SJCRH30 (cell line): ENCODE data around the gene DUOX2. TPM values are rescaled to one million over a fixed set of nuclear protein-coding genes. Genes with fewer than 3 reads are reported as not detected.

ENCODE experiments used
- DNase-seq, 2 experiments: peaks; one replicate each; pipeline ENCODE4 v3.0.0-alpha.2; 2015 to 2020
- H3K27ac ChIP-seq: fragments of 250-450 bp; sonication (Bioruptor Pico); 2 replicates; pipeline ENCODE4 v1.5.1; 2020; ENCODE audit warnings: mild to moderate bottlenecking, moderate library complexity
- H3K27me3 ChIP-seq: fragments of 250-450 bp; sonication (Bioruptor Pico); 2 replicates; pipeline ENCODE4 v1.5.1; 2020; ENCODE audit warnings: mild to moderate bottlenecking, moderate library complexity
- H3K36me3 ChIP-seq: fragments of 250-450 bp; sonication (Bioruptor Pico); 2 replicates; pipeline ENCODE4 v1.5.1; 2020; ENCODE audit warnings: mild to moderate bottlenecking, moderate library complexity
- H3K4me1 ChIP-seq: fragments of 250-450 bp; sonication (Bioruptor Pico); 2 replicates; pipeline ENCODE4 v1.5.1; 2020; ENCODE audit warnings: mild to moderate bottlenecking, moderate library complexity
- H3K4me3 ChIP-seq: fragments of 250-450 bp; sonication (Bioruptor Pico); 2 replicates; pipeline ENCODE4 v1.5.1; 2020; ENCODE audit warnings: mild to moderate bottlenecking, moderate library complexity
- H3K9me3 ChIP-seq: fragments of 250-450 bp; sonication (Bioruptor Pico); replicated peaks from 2 replicates; pipeline ENCODE4 v1.5.1; 2020; ENCODE audit warnings: mild to moderate bottlenecking, moderate library complexity
- total RNA-seq: library from RNA; depleted of rRNA; stranded (reverse); fragments of >200 nt; shearing (Covaris generic); gene quantifications from 2 replicates; pipeline ENCODE4 v1.2.3, GENCODE V29; 2014; rRNA removed

The DUOX2 gene
- not detected in 2 replicates for total RNA-seq

DNA sequence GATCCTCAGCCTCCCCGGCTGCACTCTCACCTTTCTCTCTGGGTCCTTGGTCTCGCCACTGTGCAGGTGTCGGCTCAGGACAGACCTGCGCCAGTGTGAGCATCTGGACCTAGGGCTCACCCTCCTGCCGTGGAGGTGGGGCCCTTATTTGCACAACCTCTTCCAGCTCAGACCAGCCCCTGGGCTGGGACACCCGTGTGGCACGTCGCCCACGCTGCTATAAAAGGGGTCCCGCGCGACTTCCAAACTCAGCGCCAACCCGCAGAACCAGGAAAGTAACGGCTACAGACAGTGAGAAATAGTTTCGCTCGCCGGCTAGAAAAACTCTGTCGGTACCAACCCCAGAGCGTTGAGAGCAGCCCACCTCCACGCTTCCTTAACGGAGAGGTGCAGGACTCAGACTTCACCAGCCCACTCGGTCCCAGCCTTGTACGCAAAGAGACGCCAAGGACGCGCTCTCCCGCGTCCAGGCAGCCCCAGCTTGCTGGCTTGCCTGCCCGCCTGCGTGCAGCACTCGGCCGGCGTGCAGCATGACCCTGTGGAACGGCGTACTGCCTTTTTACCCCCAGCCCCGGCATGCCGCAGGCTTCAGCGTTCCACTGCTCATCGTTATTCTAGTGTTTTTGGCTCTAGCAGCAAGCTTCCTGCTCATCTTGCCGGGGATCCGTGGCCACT lies at the start of gene DUOX2, which contains the start of gene DUOXA2:
Gene DUOX2 (minus strand): TSS at position 97 of the 675 bp plus-strand sequence. CDS start 761 bp downstream, outside the sequence.
Gene DUOXA2 (plus strand): TSS at position 251 of the 675 bp plus-strand sequence. CDS start 280 bp downstream, at position 531.
- Histone ChIP-seq H3K4me3 (no peak within 1 kb of the TSS), H3K27ac (no peak within 1 kb of the TSS), H3K27me3 (no peaks in the 10 kb centered on the region; the same call in 1 of the 2 replicates), H3K9me3 (no peaks in the 10 kb centered on the region), H3K4me1 (no peaks in the 10 kb centered on the region), H3K36me3 (no peaks in the 10 kb centered on the region)
- DNase-seq: no peak

DNA sequence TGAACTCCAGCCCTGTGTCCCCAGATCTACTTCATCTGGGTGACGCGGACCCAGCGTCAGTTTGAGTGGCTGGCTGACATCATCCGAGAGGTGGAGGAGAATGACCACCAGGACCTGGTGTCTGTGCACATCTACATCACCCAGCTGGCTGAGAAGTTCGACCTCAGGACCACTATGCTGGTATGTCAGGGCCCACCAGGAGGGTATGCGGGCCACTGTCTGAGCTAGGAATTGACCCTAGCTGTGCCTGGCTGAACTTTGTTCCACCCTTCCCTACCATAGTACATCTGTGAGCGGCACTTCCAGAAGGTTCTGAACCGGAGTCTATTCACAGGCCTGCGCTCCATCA lies 49.5 kb upstream of the DUOX2 start:
- H3K9me3 ChIP-seq: no peaks in the 10 kb centered on the region
- no peak for DNase-seq
- no peaks in the 10 kb centered on the region for H3K36me3 ChIP-seq
- H3K4me1 ChIP-seq: peaks cover 5% of the 10 kb centered on the region
- H3K27me3 ChIP-seq: no peaks in the 10 kb centered on the region
- H3K4me3 ChIP-seq: no peak overlapping the region
- no peak overlapping the region for H3K27ac ChIP-seq

DNA sequence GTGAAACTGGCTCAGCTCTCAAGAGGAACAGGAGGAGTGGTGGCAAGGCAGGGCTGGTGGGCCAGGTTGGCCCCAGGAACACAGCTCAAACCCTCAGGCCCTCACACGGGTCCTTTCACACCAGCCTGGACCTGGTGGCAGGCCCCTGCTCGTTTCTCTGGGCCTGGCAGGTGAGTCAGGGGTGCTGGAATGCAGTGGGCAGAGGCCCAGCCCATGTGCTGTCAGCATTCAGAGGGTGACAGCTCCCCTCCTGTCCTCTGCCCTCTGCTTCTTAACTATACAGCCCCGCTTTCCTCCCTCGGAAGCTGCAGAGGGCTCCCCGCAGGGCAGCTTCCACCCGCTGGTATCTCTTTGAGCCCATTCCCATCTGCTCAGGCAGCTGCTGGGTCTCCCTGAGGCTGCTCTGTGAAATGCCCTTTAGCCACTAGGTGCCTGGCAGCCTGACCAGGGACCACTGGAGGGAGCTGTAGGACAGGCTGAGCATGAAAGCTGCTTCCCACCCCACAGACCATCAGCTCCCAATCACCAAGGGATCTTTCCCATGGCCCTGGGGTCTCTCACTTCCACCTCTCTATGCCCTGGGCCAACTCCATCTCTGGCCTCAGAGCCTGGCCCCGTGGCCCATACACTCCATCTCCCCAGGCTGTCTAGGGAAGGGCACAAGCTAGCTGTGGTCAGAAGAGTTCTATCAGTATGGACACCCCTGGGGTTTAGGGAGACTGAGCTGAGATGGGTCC lies 49.0 kb upstream of the DUOX2 start:
- Histone ChIP-seq H3K27ac (no peak overlapping the region), H3K9me3 (no peaks in the 10 kb centered on the region), H3K4me1 (peaks cover 5% of the 10 kb centered on the region), H3K4me3 (no peak overlapping the region), H3K27me3 (no peaks in the 10 kb centered on the region), H3K36me3 (no peaks in the 10 kb centered on the region)
- peak; percentile 91 to 95 for DNase-seq

DNA sequence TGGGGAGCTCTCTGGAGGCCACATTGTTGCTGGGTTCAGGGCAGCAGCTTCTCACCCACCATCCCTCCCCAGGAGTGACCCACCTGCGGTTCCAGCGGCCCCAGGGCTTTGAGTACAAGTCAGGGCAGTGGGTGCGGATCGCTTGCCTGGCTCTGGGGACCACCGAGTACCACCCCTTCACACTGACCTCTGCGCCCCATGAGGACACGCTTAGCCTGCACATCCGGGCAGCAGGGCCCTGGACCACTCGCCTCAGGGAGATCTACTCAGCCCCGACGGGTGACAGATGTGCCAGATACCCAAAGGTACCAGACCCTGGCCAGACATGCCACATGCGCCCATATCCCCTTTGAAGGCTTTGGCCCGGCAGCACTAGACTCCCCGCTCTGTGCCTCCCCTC lies 47.7 kb upstream of the DUOX2 start:
- Histone ChIP-seq H3K27me3 (no peaks in the 10 kb centered on the region), H3K27ac (no peak overlapping the region), H3K4me1 (peaks cover 5% of the 10 kb centered on the region), H3K9me3 (no peaks in the 10 kb centered on the region), H3K36me3 (no peaks in the 10 kb centered on the region), H3K4me3 (no peak overlapping the region)
- no peak for DNase-seq

DNA sequence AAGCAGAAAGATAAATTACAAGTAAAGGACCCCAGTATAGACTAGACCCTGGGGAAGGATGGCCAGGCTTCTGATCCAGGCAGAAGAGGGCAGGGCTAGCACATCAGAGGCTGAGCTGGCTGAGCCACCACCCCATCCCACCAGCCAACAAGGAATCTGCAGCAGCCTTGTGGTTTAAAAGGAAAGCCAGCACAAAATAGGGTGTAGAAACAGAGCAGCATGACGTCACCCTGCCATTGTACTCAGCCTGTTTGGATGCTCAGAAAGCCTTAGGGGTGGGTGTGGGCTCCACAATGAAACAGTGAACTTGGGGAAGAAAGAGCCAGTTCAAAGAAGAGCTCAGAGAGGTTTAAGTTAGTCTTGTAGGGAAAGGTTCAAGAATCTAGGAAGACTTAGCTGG lies 44.0 kb upstream of the DUOX2 start:
- Histone ChIP-seq H3K27me3 (no peaks in the 10 kb centered on the region), H3K9me3 (no peaks in the 10 kb centered on the region), H3K27ac (no peak overlapping the region), H3K4me3 (no peak overlapping the region), H3K4me1 (peaks cover 5% of the 10 kb centered on the region), H3K36me3 (no peaks in the 10 kb centered on the region)
- peak; percentile 66 to 72 for DNase-seq

DNA sequence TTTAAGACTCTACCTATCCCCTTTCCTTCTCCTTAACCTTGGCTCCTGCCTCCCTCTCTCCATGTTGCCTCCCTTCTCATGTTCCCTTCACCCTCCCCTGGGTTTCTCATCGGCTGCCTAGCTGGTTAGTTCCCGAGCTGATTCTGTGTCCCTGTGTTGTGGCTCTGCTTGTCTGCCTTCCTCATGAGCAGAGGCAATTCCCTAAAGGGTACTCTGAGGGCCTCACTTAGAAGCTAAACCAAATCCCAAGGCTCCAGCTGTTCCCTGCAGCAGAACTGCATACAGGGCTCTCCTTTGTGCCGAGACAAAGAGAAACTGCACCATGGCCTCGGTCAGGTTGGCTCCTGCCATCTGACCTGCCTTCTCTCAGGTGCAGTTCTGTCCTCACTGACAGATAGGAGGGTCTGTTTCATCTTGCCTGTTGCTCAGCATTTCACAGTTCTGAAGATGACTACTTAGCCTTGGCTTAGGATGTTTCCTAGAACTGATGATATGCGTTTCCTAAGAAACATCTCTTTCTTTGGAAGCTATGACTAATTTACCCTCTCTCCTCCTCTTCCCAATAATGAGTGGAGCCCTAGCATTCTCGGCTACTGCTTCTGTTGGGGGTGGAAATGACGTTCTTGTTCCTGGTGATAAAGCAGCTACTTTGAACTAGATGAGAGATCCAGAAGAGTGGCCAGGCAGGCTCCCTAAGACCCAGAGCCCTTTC lies 42.9 kb upstream of the DUOX2 start:
- no peak overlapping the region for H3K27ac ChIP-seq
- no peaks in the 10 kb centered on the region; the same call in 1 of the 2 replicates for H3K4me1 ChIP-seq
- peak in 1 of 2 experiments; percentile 41 for DNase-seq
- no peaks in the 10 kb centered on the region for H3K9me3 ChIP-seq
- H3K27me3 ChIP-seq: no peaks in the 10 kb centered on the region
- H3K4me3 ChIP-seq: no peak overlapping the region
- no peaks in the 10 kb centered on the region for H3K36me3 ChIP-seq

DNA sequence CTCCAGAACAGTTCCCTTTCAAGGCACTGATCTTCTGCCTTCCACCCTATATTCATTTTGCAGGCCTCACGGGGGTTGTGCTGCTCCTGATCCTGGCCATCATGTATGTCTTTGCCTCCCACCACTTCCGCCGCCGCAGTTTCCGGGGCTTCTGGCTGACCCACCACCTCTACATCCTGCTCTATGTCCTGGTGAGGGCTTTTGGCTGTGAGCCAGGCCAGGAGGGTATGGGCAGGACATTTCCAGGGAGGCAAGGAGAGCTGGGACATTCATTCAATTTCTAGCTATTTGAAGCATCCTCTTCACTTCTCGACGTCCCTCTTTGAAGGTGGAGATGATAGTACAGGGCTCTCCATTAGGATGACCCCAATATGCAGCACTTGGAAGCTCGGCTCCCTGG lies 41.8 kb upstream of the DUOX2 start:
- Histone ChIP-seq H3K27ac (no peak overlapping the region), H3K4me3 (no peak overlapping the region), H3K36me3 (no peaks in the 10 kb centered on the region), H3K4me1 (no peaks in the 10 kb centered on the region; the same call in 1 of the 2 replicates), H3K9me3 (no peaks in the 10 kb centered on the region), H3K27me3 (no peaks in the 10 kb centered on the region)
- no peak for DNase-seq

DNA sequence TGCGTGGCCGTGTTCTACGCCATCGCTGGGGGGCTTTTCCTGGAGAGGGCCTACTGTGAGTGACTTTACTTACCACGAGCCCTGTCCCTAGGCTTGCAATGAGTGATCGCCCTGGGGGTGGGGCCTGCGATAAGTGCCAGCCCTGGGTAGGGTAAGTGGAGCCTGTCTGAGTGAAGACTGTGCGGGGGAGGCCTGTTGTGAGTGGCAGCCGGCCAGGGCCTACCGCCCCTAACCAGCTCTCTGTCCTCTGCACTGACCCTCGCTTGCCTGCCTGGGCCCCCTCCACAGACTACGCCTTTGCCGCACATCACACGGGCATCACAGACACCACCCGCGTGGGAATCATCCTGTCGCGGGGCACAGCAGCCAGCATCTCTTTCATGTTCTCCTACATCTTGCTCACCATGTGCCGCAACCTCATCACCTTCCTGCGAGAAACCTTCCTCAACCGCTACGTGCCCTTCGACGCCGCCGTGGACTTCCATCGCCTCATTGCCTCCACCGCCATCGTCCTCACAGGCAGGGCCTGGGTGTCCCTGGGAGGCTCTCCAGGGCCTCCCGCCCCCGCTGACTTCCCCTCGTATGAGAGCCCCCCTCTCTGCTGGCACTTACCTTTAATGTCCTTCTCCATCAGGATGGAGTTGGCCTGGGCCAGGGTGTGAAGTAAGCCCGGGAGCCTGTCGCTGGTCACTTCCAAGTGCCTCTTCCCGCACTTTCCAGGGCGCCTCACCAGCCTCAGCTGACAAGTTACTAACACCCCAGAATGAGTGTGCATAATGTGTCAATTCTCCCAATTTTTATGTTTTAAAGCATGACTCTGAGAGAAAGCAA lies 38.2 kb upstream of the DUOX2 start:
- no peak for DNase-seq
- Histone ChIP-seq H3K4me3 (no peak overlapping the region), H3K36me3 (no peaks in the 10 kb centered on the region), H3K27ac (no peak overlapping the region), H3K4me1 (no peaks in the 10 kb centered on the region; the same call in 1 of the 2 replicates), H3K27me3 (no peaks in the 10 kb centered on the region), H3K9me3 (no peaks in the 10 kb centered on the region)

DNA sequence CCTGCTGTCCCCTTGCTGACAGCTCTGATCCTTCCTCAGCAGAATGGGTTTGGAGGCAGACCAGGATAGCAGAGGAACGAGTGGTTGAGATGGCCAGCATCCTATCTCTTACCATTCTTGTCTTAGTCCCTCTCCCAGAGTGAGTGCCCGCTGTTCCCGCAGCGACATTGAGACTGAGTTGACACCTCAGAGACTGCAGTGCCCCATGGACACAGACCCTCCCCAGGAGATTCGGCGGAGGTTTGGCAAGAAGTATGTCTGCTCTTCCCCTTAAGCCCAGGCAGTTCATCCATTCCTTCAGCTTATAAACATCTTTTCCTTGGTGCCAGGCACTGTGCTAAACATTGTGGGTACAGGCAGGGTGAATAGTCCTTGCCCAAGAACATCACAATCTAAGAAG lies 37.0 kb upstream of the DUOX2 start:
- no peaks in the 10 kb centered on the region for H3K36me3 ChIP-seq
- H3K4me3 ChIP-seq: no peak overlapping the region
- no peak overlapping the region for H3K27ac ChIP-seq
- H3K27me3 ChIP-seq: 0 out of 2 replicates have a peak, but pooled peaks cover 3% of the 10 kb centered on the region
- H3K9me3 ChIP-seq: no peaks in the 10 kb centered on the region
- no peak for DNase-seq
- H3K4me1 ChIP-seq: no peaks in the 10 kb centered on the region

DNA sequence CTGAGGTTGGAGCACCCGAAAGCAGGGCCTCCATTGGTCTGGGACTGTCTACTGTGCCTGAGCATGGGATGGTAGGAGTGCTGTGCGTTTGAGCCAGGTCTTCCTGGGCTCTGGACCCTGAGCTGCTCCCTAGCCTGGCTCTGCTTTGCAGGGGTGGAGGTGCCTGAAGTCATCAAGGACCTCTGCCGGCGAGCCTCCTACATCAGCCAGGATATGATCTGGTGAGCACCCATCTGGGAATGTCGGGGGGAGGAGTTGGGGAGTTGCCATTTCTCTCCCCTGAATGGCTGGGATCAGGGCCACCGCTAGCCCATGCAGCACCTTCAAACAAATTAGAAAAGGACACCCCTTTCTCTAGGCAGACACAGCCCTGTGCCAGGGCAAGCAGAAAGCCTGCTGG lies 36.5 kb upstream of the DUOX2 start:
- no peak for DNase-seq
- Histone ChIP-seq H3K27me3 (0 out of 2 replicates have a peak, but pooled peaks cover 3% of the 10 kb centered on the region), H3K4me3 (no peak overlapping the region), H3K36me3 (no peaks in the 10 kb centered on the region), H3K27ac (no peak overlapping the region), H3K9me3 (no peaks in the 10 kb centered on the region), H3K4me1 (no peaks in the 10 kb centered on the region)

DNA sequence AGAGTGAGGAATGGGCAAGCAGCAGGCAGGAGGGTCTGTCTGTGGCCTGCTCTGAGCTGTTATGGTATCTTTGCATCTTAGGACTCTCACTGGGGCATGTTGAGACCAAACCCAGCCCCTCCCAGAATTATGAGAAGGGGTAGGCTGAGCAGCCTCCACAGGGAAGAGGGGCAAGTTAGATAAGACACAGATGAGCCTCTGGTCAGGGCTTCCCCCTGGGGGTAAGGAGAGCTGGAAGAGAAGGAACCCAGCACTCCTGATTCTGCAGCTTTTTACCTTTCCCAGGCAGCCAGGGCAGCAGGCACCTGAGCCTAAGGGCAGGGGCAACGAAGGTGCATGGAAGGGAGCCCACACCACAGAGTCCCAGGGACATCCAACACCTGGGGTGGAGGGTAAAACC lies 35.1 kb upstream of the DUOX2 start:
- Histone ChIP-seq H3K4me3 (no peak overlapping the region), H3K36me3 (no peaks in the 10 kb centered on the region), H3K27ac (no peak overlapping the region), H3K9me3 (no peaks in the 10 kb centered on the region), H3K27me3 (0 out of 2 replicates have a peak, but pooled peaks cover 6% of the 10 kb centered on the region), H3K4me1 (no peaks in the 10 kb centered on the region)
- DNase-seq: no peak

DNA sequence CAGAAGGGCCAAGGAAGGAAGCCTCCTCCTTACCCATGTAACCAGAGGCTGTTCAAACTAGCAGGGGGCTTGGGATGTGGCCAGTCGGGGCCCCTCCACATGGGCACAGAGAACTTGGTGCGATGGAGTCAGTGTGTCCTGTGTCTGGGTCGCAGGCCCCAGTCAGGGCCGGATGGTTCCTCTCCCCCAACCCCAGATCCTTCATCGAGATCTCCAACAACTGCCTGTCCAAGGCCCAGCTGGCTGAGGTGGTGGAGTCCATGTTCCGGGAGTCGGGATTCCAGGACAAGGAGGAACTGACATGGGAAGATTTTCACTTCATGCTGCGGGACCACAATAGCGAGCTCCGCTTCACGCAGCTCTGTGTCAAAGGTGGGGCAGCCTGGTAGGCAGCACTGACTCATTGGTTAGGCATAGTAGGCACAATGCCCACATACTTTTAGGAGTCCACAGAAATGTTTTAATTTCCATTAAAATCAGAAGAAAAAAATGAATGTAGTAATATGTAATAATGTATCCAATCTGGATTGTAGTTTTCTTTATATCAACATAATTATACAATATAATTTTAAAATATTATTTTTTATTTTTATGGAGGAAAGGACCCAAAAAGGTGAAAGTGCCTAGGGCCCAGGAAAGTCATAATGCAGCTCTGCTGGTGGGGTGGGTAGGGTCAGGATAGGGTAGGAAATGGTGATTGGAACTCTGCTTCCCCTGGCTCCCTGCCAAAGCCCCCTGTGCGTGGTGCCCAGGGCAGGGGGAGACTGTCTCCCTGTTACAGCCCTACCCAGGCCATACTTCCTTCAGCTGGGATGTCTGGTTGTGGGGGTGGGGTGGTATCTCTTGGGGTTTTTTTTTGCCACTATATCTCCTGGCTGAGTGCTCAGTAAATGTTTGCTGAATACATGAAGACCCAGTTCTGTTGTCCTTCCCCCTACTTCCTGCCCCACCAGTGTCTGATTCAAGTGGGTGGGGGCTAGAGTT lies 34.4 kb upstream of the DUOX2 start:
- DNase-seq: no peak
- H3K9me3 ChIP-seq: no peaks in the 10 kb centered on the region
- no peak overlapping the region for H3K27ac ChIP-seq
- no peaks in the 10 kb centered on the region for H3K4me1 ChIP-seq
- 0 out of 2 replicates have a peak, but pooled peaks cover 10% of the 10 kb centered on the region for H3K27me3 ChIP-seq
- no peaks in the 10 kb centered on the region for H3K36me3 ChIP-seq
- no peak overlapping the region for H3K4me3 ChIP-seq

DNA sequence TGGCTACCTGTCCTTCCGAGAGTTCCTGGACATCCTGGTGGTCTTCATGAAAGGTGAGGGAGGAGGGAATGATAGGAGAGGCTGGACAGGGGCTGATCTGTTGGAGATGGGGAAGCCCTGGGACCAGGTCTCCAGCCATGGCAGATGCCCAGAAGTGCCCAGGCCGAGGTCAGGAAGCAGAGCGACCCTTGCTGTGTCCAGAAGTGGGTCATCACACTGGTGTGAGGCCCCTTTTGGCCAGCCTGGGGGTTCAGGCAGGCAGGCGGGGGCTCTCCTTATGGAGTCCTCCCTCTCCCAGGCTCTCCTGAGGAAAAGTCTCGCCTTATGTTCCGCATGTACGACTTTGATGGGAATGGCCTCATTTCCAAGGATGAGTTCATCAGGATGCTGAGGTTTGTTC lies 33.6 kb upstream of the DUOX2 start:
- no peak for DNase-seq
- Histone ChIP-seq H3K27me3 (0 out of 2 replicates have a peak, but pooled peaks cover 10% of the 10 kb centered on the region), H3K27ac (no peak overlapping the region), H3K4me3 (no peak overlapping the region), H3K36me3 (no peaks in the 10 kb centered on the region), H3K9me3 (no peaks in the 10 kb centered on the region), H3K4me1 (no peaks in the 10 kb centered on the region)
